Fibroblast of gingiva (primary cell): ENCODE data around the gene ABCG1.

Experiments
- DNase-seq: peaks from one replicate; pipeline ENCODE4 v3.0.0-alpha.2; 2011; ENCODE audit warnings: low read depth

The ABCG1 gene

GRCh38 chr21:42308161-42308913 lies 89.4 kb downstream of the ABCG1 start:
- DNase-seq: no peak

- no peak for DNase-seq
Observed at GRCh38 chr21:42308914-42309752, 90.2 kb downstream of the ABCG1 start.

GRCh38 chr21:42309753-42310213 lies 90.8 kb downstream of the ABCG1 start:
- DNase-seq: no peak

GRCh38 chr21:42310411-42311001 lies 91.6 kb downstream of the ABCG1 start:
- no peak for DNase-seq

GRCh38 chr21:42311160-42311559 lies 92.2 kb downstream of the ABCG1 start:
- no peak for DNase-seq

GRCh38 chr21:42311816-42312625 lies 93.1 kb downstream of the ABCG1 start:
- no peak for DNase-seq

- no peak for DNase-seq
Observed at GRCh38 chr21:42312626-42313104, 93.7 kb downstream of the ABCG1 start.

- DNase-seq: no peak
Observed at GRCh38 chr21:42313501-42313969, 94.6 kb downstream of the ABCG1 start.

GRCh38 chr21:42314616-42315295 lies 95.8 kb downstream of the ABCG1 start:
- no peak for DNase-seq

GRCh38 chr21:42315296-42315891 lies 96.5 kb downstream of the ABCG1 start, which contains the start of gene TFF3:
TSS of gene TFF3 (minus strand) at chr21:42315409. CDS start at chr21:42315374, 35 bp downstream.
- DNase-seq: no peak

GRCh38 chr21:42316891-42317290 lies 98.0 kb downstream of the ABCG1 start:
- no peak for DNase-seq

GRCh38 chr21:42317341-42317741 lies 98.4 kb downstream of the ABCG1 start:
- no peak for DNase-seq

- no peak for DNase-seq
Observed at GRCh38 chr21:42317826-42318746, 99.1 kb downstream of the ABCG1 start.

- no peak for DNase-seq
Observed at GRCh38 chr21:42319376-42319775, 100.4 kb downstream of the ABCG1 start.

GRCh38 chr21:42319851-42320572 lies 101.1 kb downstream of the ABCG1 start:
- no peak for DNase-seq

- DNase-seq: no peak
Observed at GRCh38 chr21:42320791-42321190, 101.9 kb downstream of the ABCG1 start.

- DNase-seq: no peak
Observed at GRCh38 chr21:42321231-42321630, 102.3 kb downstream of the ABCG1 start.

- DNase-seq: no peak
Observed at GRCh38 chr21:42321845-42322244, 102.9 kb downstream of the ABCG1 start.

- DNase-seq: no peak
Observed at GRCh38 chr21:42324896-42325295, 106.0 kb downstream of the ABCG1 start.
